Skeletal muscle tissue (tissue), 4 donors: ENCODE measurements around the gene BCAS3. TPM values are rescaled to one million over a fixed set of nuclear protein-coding genes. Genes with fewer than 3 reads are reported as not detected.

Source experiments
- H3K27ac ChIP-seq: one replicate; pipeline ENCODE4 v1.7.0; 2013; ENCODE audit warnings: mild to moderate bottlenecking, low read depth, low read length, inconsistent platforms
- H3K27me3 ChIP-seq, 3 donors: one replicate each; pipeline ENCODE4 v1.7.0; 2013; ENCODE audit warnings: low read length in 3 of 3; ENCODE audit not compliant: control insufficient read depth in 3 of 3, insufficient read depth in 3 of 3
- H3K36me3 ChIP-seq, 3 donors: one replicate each; pipeline ENCODE4 v1.7.0; 2013; ENCODE audit warnings: low read length in 3 of 3; ENCODE audit not compliant: control insufficient read depth in 3 of 3, insufficient read depth in 3 of 3
- H3K4me1 ChIP-seq, 3 donors: one replicate each; pipeline ENCODE4 v1.7.0; 2013; ENCODE audit warnings: low read length in 3 of 3, mild to moderate bottlenecking in 3 of 3; ENCODE audit not compliant: control insufficient read depth in 3 of 3, insufficient read depth in 3 of 3
- H3K4me3 ChIP-seq, 3 donors: one replicate each; pipeline ENCODE4 v1.7.0; 2013; ENCODE audit warnings: low read length in 3 of 3
- H3K9ac ChIP-seq, 3 donors: one replicate each; pipeline ENCODE4 v1.7.0; 2013; ENCODE audit warnings: low read length in 3 of 3, mild to moderate bottlenecking in 3 of 3, moderate library complexity in 2 of 3, low read depth in 1 of 3
- H3K9me3 ChIP-seq, 3 donors: one replicate each; pipeline ENCODE4 v1.7.0; 2013; ENCODE audit warnings: low read length in 3 of 3; ENCODE audit not compliant: control insufficient read depth in 3 of 3
- total RNA-seq: library from RNA; depleted of rRNA; stranded (reverse); fragments of >200 nt; gene quantifications from one replicate; pipeline ENCODE4 v1.2.3, GENCODE V29; 2014
- donor health status: Osteomylitis.

BCAS3 gene
- total RNA-seq, 1 donor from 2014 or later = 25.1 TPM

- no peaks in the 10 kb centered on the region for H3K9me3 ChIP-seq
Measured at GRCh38 chr17:61384692-61385576, 707.3 kb downstream of the BCAS3 start.

DNA sequence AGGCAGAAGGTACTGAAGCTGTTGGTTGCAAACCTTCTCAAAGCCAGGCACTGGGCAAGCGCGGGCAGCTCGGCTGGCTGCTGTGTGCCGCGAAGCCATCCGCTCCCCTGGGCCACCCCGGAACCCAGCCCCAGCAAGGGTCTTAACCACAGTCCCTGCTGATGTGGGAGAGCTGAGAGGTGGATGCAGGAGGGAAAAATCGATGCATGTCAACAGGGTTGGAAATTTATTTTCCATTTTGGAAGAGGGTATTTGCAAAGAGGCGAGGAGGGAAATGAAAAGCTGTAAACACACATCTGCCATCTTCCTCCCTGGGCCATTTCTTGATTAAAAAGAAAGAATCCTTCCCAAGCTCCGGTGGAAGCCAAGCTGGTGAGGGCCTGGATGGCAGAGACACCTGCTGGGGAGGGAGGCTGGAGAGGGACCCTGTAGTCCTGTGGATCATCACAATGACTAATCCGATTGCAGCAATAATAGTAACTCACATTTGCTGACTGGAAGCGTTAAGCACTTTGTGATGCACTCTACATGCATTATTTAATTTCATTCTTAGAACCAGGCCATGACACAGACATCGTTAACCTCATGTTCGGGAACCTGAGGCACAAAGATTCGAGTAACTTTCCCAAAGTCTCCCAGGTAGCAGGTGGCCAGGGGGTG, 708.1 kb downstream of the BCAS3 start:
- Histone ChIP-seq H3K4me3 (no peak overlapping the region), H3K9ac (no peak overlapping the region), H3K27ac (no peak overlapping the region), H3K9me3 (no peaks in the 10 kb centered on the region), H3K4me1 (peaks cover 7 to 13% (median 9%) of the 10 kb centered on the region in 3 donors), H3K36me3 (no peaks in the 10 kb centered on the region), H3K27me3 (peaks cover 0 to 6% (median 2%) of the 10 kb centered on the region in 3 donors)

More at GRCh38 chr17:61384692-61385576, 707.3 kb downstream of the BCAS3 start:
- no peak overlapping the region for H3K27ac ChIP-seq
- H3K27me3 ChIP-seq = peaks cover 0 to 6% (median 2%) of the 10 kb centered on the region in 3 donors
- H3K4me3 ChIP-seq = no peak overlapping the region
- peaks cover 7 to 14% (median 9%) of the 10 kb centered on the region in 3 donors for H3K4me1 ChIP-seq
- H3K9ac ChIP-seq = no peak overlapping the region
- H3K36me3 ChIP-seq = no peaks in the 10 kb centered on the region

GRCh38 chr17:61386251-61386650, 708.6 kb downstream of the BCAS3 start:
- Histone ChIP-seq H3K27ac (no peak overlapping the region), H3K4me1 (peaks cover 7 to 13% (median 9%) of the 10 kb centered on the region in 3 donors), H3K9ac (no peak overlapping the region), H3K36me3 (no peaks in the 10 kb centered on the region), H3K9me3 (no peaks in the 10 kb centered on the region), H3K4me3 (no peak overlapping the region), H3K27me3 (peaks cover 0 to 6% (median 5%) of the 10 kb centered on the region in 3 donors)

DNA sequence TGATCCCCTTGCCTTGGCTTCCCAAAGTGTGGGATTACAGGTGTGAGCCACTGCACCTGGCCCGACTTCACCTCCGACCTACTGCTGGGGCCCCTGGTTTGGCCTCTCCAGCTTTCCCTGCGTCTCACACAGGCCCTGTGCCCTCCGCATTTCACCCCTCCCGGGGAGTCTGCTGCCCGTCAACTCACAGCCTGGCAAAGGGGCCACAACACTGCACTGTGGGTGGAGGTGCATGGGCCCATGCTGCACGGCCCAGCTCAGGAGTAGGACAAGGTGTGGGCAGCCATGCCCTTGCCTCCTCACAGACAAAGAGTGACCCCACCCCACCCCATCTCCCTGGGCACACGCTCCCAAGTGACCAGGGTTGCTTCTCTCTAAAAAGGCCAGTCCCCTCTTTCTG, 709.4 kb downstream of the BCAS3 start:
- Histone ChIP-seq H3K27me3 (peaks cover 0 to 6% (median 5%) of the 10 kb centered on the region in 3 donors), H3K9me3 (no peaks in the 10 kb centered on the region), H3K27ac (no peak overlapping the region), H3K4me3 (no peak overlapping the region), H3K4me1 (peaks cover 7 to 13% (median 9%) of the 10 kb centered on the region in 3 donors), H3K9ac (no peak overlapping the region), H3K36me3 (no peaks in the 10 kb centered on the region)

DNA sequence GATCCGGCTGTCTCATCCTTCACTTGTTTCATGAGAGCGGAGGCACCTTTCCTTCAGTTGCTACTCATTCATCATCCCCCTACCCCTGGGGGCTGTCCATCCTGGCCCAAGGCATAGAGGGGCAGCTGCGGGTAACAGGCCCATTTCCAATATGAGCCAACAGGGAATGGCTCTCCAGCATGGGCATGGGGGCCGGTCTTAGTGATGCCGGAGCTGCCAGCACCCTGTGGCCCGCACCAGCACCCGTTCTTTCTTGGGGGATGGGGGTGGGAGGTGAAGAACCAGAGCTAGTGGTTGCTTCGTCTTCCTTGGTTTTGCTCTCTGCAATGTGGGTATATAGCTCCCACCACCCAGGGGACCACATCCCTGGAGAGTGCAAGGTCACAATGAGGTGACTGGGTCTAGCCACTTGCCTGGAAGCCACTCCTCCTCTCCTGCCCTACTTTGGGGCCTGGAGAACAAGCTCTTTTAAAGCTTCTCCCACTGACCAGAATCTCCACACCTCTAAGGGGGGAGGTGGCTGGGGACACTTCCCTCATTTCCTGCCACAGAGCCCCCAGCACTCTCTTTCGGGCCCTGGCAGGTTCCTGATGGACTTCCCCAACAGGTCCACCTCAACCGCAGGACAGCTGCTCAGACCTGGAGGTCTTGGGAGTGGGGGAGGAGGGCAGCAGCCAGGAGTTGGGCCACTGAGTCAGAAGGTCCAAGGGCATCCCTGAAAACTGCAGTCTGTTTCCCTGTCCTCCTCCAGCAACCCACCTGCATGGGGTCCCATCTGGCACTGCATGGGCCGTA, 710.1 kb downstream of the BCAS3 start:
- Histone ChIP-seq H3K9ac (no peak overlapping the region), H3K4me1 (peaks cover 7 to 13% (median 9%) of the 10 kb centered on the region in 3 donors), H3K27me3 (peaks cover 0 to 6% (median 5%) of the 10 kb centered on the region in 3 donors), H3K9me3 (no peaks in the 10 kb centered on the region), H3K4me3 (no peak overlapping the region), H3K27ac (no peak overlapping the region), H3K36me3 (no peaks in the 10 kb centered on the region)

GRCh38 chr17:61388561-61389356, 711.1 kb downstream of the BCAS3 start:
- Histone ChIP-seq H3K4me1 (peaks cover 4 to 13% (median 9%) of the 10 kb centered on the region in 3 donors), H3K27ac (no peak overlapping the region), H3K4me3 (no peak overlapping the region), H3K27me3 (peaks cover 0 to 6% (median 5%) of the 10 kb centered on the region in 3 donors), H3K9me3 (no peaks in the 10 kb centered on the region), H3K9ac (no peak overlapping the region), H3K36me3 (no peaks in the 10 kb centered on the region)

- H3K4me1 ChIP-seq = peaks cover 4 to 10% (median 6%) of the 10 kb centered on the region in 3 donors
- H3K27me3 ChIP-seq = peaks cover under 1 to 7% (median 5%) of the 10 kb centered on the region in 3 donors
- H3K27ac ChIP-seq = peak overlapping the region; percentile 30
- H3K9me3 ChIP-seq = no peaks in the 10 kb centered on the region
- no peaks in the 10 kb centered on the region for H3K36me3 ChIP-seq
- H3K4me3 ChIP-seq = peak overlapping the region in 1 of 3 donors; percentile 45
- peak overlapping the region; percentile 23 to 57 (median 47) for H3K9ac ChIP-seq
Measured at GRCh38 chr17:61389670-61390478, 712.2 kb downstream of the BCAS3 start.

DNA sequence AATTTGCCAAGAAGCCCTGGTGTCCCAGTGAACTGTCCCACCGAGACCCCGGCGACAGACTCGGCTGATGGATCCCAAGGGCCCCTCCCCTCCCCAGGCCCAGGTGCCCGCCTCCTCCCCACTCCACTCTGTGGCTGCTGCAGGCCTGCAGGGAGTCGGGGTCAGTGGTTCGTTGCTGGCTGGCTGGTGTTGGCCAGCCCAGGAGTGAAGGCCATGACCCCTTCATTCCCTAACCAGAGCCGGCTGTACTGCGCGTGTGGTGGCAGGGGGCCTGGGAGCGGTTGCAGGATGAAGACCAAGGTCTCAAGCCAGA, 712.8 kb downstream of the BCAS3 start:
- peak overlapping the region; percentile 30 for H3K27ac ChIP-seq
- H3K4me3 ChIP-seq = no peak overlapping the region

More for the DNA sequence above, 712.8 kb downstream of the BCAS3 start:
- H3K9me3 ChIP-seq = no peaks in the 10 kb centered on the region
- H3K9ac ChIP-seq = no peak overlapping the region
- no peaks in the 10 kb centered on the region for H3K36me3 ChIP-seq
- H3K4me1 ChIP-seq = peaks cover 4 to 10% (median 6%) of the 10 kb centered on the region in 3 donors
- H3K27me3 ChIP-seq = peaks cover 6 to 12% (median 7%) of the 10 kb centered on the region in 3 donors
